Ovary (tissue), 3 donors: ENCODE measurements around the gene GBX1.

Experiments
- CTCF ChIP-seq, 3 donors: fragments of 450-650 bp in 2 of 3; fragments of 200-600 bp in 1 of 3; IDR thresholded peaks; one replicate each; pipeline versions ENCODE4 v1.5.1 to v1.8.0; 2016 to 2022; ENCODE audit warnings: antibody characterized with exemption in 3 of 3, mild to moderate bottlenecking in 1 of 3
- POLR2A ChIP-seq: fragments of 450-650 bp; IDR thresholded peaks from one replicate; pipeline ENCODE4 v1.6.1; 2017; ENCODE audit warnings: antibody characterized with exemption, mild to moderate bottlenecking, moderate library complexity
- donor health status: DM: no; HTN: no; CAD: no.

GRCh38 chr7:151139791-151140190 lies 27.7 kb downstream of the GBX1 start:
- no peak for TF ChIP-seq CTCF (IDR thresholded peaks at IDR 0.05)
- no peak for TF ChIP-seq POLR2A
